ENCODE data around the gene SLC35B4. TPM values are rescaled to one million over a fixed set of nuclear protein-coding genes. Genes with fewer than 3 reads are reported as not detected.

The SLC35B4 gene
- total RNA-seq, 1 donor = 24.2 TPM

DNA sequence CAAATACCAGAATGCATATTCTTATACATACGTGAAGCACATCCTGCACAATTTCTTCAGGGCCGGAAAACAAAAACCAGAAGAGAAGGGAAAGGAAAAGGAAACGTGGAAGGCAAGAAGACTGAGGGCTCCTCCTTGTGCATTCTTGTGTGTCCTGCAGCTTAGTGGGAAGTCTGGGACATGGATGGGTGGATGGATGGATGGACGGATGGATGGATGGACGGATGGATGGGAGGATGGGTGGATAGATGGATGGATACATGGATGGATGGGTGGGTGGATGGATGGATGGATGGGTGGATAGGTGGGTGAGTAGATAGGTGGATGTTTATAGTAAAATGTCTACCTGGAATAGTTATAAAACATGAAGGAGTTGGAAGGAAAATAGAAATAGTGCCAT is 30.8 kb upstream of the SLC35B4 start:
- DNase-seq (ENCODE audit: low read depth) = no peak
- no peak overlapping the region for H3K4me3 ChIP-seq (ENCODE audit: low read depth, low read length)
- TF ChIP-seq, protein P1, sequence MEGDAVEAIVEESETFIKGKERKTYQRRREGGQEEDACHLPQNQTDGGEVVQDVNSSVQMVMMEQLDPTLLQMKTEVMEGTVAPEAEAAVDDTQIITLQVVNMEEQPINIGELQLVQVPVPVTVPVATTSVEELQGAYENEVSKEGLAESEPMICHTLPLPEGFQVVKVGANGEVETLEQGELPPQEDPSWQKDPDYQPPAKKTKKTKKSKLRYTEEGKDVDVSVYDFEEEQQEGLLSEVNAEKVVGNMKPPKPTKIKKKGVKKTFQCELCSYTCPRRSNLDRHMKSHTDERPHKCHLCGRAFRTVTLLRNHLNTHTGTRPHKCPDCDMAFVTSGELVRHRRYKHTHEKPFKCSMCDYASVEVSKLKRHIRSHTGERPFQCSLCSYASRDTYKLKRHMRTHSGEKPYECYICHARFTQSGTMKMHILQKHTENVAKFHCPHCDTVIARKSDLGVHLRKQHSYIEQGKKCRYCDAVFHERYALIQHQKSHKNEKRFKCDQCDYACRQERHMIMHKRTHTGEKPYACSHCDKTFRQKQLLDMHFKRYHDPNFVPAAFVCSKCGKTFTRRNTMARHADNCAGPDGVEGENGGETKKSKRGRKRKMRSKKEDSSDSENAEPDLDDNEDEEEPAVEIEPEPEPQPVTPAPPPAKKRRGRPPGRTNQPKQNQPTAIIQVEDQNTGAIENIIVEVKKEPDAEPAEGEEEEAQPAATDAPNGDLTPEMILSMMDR (IDR thresholded peaks at IDR 0.05; ENCODE audit: insufficient read depth, low read depth, low read length) = no peak

DNA sequence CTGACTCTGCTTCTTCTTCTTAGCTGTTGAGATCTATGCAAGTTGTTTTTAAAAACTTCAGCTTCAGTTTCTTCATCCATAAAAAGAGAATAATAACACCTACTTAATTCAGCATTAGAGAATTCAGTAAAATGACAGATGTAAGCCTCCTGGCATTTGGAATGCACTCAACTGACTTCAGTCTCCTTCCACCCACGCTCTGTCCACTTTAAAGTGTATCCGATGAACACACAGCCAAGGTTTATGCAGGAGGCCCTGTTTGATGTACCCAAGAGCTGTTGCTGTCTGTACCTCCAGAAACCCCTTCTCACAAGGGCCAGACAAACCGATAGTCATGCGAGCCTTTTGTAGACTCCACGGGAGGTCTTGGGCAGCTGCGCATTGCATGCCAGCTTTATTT is 27.1 kb upstream of the SLC35B4 start:
- H3K4me3 ChIP-seq (ENCODE audit: low read depth, low read length) = no peak overlapping the region
- no peak for DNase-seq (ENCODE audit: low read depth)
- TF ChIP-seq, protein P1 (IDR thresholded peaks at IDR 0.05; ENCODE audit: insufficient read depth, low read depth, low read length) = no peak

DNA sequence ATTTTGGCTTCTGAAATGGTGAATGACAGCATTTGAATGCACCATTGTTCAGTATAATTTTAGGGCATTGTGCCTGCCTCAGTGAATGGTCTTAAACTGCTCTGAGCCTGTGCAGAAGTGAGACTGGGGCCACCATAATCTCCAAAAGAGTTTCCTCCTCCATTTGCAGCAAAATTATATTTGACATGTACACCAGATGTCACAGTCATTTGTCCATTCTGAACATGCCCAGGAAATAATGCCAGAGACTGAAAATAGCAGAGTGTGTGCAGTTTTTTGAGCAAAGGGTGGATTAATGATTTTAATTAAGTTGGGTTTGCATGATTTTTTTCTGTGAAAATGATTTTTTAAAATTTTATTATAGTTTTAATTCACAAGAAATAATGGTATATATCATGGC is 26.4 kb upstream of the SLC35B4 start:
- no peak overlapping the region for H3K4me3 ChIP-seq (ENCODE audit: low read depth, low read length)
- DNase-seq (ENCODE audit: low read depth) = no peak
- TF ChIP-seq, protein P1 (IDR thresholded peaks at IDR 0.05; ENCODE audit: insufficient read depth, low read depth, low read length) = no peak

DNA sequence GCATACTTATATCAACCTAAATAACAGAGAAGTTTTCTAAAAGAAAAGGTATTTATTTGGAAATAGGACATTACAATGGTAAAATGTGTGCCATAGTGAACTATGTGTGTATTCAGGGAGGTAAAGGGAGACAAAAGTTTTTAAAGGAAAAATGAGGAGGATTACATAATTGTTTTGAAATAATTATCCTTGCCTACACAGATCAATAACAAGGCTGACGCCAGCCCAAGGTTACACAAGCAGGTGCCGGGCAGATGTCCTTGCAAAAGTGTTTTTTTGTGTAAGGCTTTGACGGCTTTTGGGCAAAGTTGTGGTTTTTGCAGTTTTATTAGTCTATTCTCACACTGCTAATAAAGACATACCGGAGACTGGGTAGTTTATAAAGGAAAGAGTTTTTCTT is 22.7 kb upstream of the SLC35B4 start:
- H3K4me3 ChIP-seq (ENCODE audit: low read depth, low read length) = no peak overlapping the region
- TF ChIP-seq, protein P1 (IDR thresholded peaks at IDR 0.05; ENCODE audit: insufficient read depth, low read depth, low read length) = no peak
- DNase-seq (ENCODE audit: low read depth) = no peak

DNA sequence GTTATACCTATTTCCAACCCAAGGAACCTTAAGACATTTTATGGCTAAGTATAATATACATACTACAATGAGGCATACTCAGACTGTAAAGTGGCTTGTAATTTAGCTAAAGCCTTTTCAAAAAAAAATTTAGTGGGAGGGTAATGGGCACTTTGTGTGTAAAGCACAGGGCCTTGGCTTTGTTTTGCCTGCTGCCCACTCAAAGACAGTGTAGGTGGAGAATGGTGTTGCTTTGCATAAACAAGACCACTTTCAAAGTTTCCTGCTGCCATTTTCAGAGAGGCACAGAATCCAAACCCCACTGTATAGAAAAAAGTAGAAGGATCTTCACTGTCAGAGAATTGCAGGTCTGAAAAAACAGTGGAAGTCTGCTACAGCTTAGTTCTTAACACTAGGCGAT is 21.2 kb upstream of the SLC35B4 start:
- DNase-seq (ENCODE audit: low read depth) = no peak
- H3K4me3 ChIP-seq (ENCODE audit: low read depth, low read length) = no peak overlapping the region
- TF ChIP-seq, protein P1 (IDR thresholded peaks at IDR 0.05; ENCODE audit: insufficient read depth, low read depth, low read length) = no peak

DNA sequence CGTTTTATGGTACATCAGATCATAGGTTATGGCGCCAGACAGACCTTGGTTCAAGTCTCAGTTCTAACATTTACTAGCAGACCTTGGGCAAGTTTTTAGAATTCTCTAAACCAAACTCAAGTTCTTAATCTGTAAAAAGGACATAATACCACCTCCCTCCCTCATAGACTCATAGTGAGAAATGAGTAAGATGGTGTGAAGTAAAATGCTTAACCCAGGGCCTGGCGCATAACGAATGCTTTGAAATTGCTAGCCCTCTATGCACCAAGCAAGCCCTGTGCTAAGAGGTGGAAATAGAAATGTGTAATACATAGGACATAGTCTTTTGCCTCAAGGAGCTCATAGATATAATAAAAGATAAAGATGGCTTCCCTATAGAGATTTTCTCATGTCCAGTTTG is 17.7 kb upstream of the SLC35B4 start:
- no peak for DNase-seq (ENCODE audit: low read depth)
- TF ChIP-seq, protein P1 (IDR thresholded peaks at IDR 0.05; ENCODE audit: insufficient read depth, low read depth, low read length) = no peak
- no peak overlapping the region for H3K4me3 ChIP-seq (ENCODE audit: low read depth, low read length)

DNA sequence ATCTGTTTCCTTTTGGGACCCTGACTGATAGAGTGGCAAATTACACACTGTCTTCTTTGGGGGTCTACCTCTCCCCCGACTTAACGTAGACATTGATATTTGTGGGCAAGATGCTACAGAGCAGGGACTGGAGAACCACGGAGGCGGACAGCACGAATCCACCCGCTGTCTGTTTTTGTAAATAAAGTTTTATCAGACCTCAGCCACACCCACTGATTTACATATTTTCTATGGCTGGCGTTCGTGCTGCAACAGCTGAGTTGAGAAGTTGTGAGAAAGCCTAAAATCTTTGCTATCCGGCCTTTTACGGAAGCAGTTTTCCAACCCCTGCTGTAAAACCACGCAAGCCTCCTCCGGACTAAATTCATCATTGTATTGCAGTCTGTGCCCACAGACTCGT is 17.2 kb upstream of the SLC35B4 start:
- TF ChIP-seq, protein P1 (IDR thresholded peaks at IDR 0.05; ENCODE audit: insufficient read depth, low read depth, low read length) = no peak
- H3K4me3 ChIP-seq (ENCODE audit: low read depth, low read length) = no peak overlapping the region
- no peak for DNase-seq (ENCODE audit: low read depth)
